H9 (cell line): Measurements from ENCODE around the gene TMEM108. TPM values are rescaled to one million over a fixed set of nuclear protein-coding genes. Genes with fewer than 3 reads are reported as not detected.

Experiments used
- DNase-seq: peaks from one replicate; pipeline ENCODE4 v3.0.0-alpha.2; 2017
- H2AFZ ChIP-seq: one replicate; pipeline ENCODE4 v1.6.1; 2013; ENCODE audit warnings: mild to moderate bottlenecking, low read length, control low read depth, moderate library complexity
- H2AK5ac ChIP-seq: 2 replicates; pipeline ENCODE4 v1.6.1; 2013; ENCODE audit warnings: low read length, control low read depth, mixed read lengths; ENCODE audit not compliant: insufficient read length
- H2BK120ac ChIP-seq: one replicate; pipeline ENCODE4 v1.6.1; 2013; ENCODE audit warnings: low read depth, mild to moderate bottlenecking, low read length, control low read depth, inconsistent platforms; ENCODE audit not compliant: poor library complexity, severe bottlenecking
- H2BK12ac ChIP-seq: 2 replicates; pipeline ENCODE4 v1.6.1; 2013; ENCODE audit warnings: low read length, control low read depth, mixed read lengths, low read depth; ENCODE audit not compliant: insufficient read length
- H2BK15ac ChIP-seq: 2 replicates; pipeline ENCODE4 v1.6.1; 2013; ENCODE audit warnings: low read depth, low read length, control low read depth
- H2BK20ac ChIP-seq: one replicate; pipeline ENCODE4 v1.6.1; 2013; ENCODE audit warnings: low read depth, mild to moderate bottlenecking, low read length, control low read depth, inconsistent platforms; ENCODE audit not compliant: poor library complexity, severe bottlenecking
- H2BK5ac ChIP-seq: 2 replicates; pipeline ENCODE4 v1.6.1; 2013; ENCODE audit warnings: low read length, control low read depth, mixed read lengths; ENCODE audit not compliant: insufficient read length
- H3K14ac ChIP-seq: 2 replicates; pipeline ENCODE4 v1.6.1; 2013; ENCODE audit warnings: low read length, control low read depth; ENCODE audit not compliant: insufficient read depth
- H3K18ac ChIP-seq: 2 replicates; pipeline ENCODE4 v1.6.1; 2013; ENCODE audit warnings: low read depth, mild to moderate bottlenecking, mixed read lengths, low read length, control low read depth; ENCODE audit not compliant: insufficient read length
- H3K23ac ChIP-seq: 2 replicates; pipeline ENCODE4 v1.6.1; 2013; ENCODE audit warnings: low read length, control low read depth, mixed read lengths, low read depth; ENCODE audit not compliant: insufficient read length
- H3K23me2 ChIP-seq: 2 replicates; pipeline ENCODE4 v1.6.1; 2013; ENCODE audit warnings: low read depth, mild to moderate bottlenecking, mixed read lengths, low read length, control low read depth; ENCODE audit not compliant: insufficient read length, poor library complexity, severe bottlenecking
- H3K27ac ChIP-seq: 2 replicates; pipeline ENCODE4 v1.5.1; 2013; ENCODE audit warnings: low read length, control low read depth, mixed read lengths, low read depth; ENCODE audit not compliant: insufficient read length
- H3K27me3 ChIP-seq: 2 replicates; pipeline ENCODE4 v1.6.1; 2013; ENCODE audit warnings: low read length, control low read depth, inconsistent platforms; ENCODE audit not compliant: insufficient read depth
- H3K4ac ChIP-seq: 2 replicates; pipeline ENCODE4 v1.6.1; 2013; ENCODE audit warnings: low read depth, mild to moderate bottlenecking, control low read depth, inconsistent platforms, low read length, moderate library complexity
- H3K4me1 ChIP-seq: 2 replicates; pipeline ENCODE4 v1.6.1; 2013; ENCODE audit warnings: low read length, control low read depth, inconsistent platforms; ENCODE audit not compliant: insufficient read depth
- H3K4me2 ChIP-seq: 2 replicates; pipeline ENCODE4 v1.6.1; 2013; ENCODE audit warnings: low read length, control low read depth, mixed read lengths; ENCODE audit not compliant: insufficient read length, insufficient read depth
- H3K56ac ChIP-seq: 2 replicates; pipeline ENCODE4 v1.6.1; 2013; ENCODE audit warnings: low read depth, mild to moderate bottlenecking, mixed read lengths, low read length, control low read depth; ENCODE audit not compliant: insufficient read length
- H3K79me1 ChIP-seq: 2 replicates; pipeline ENCODE4 v1.6.1; 2013; ENCODE audit warnings: low read depth, mild to moderate bottlenecking, moderate library complexity, low read length, control low read depth, inconsistent platforms; ENCODE audit not compliant: insufficient read depth, poor library complexity, severe bottlenecking
- H3K79me2 ChIP-seq: 2 replicates; pipeline ENCODE4 v1.6.1; 2013; ENCODE audit warnings: low read length, control low read depth, inconsistent platforms; ENCODE audit not compliant: insufficient read depth
- H3K9ac ChIP-seq: 2 replicates; pipeline ENCODE4 v1.6.1; 2013; ENCODE audit warnings: low read length, control low read depth, mixed read lengths; ENCODE audit not compliant: insufficient read length; ENCODE audit errors: extremely low read depth
- H3K9me3 ChIP-seq: one replicate; pipeline ENCODE4 v1.6.1; 2013; ENCODE audit warnings: low read depth, low read length, inconsistent platforms; ENCODE audit not compliant: control insufficient read depth
- H3T11ph ChIP-seq: one replicate; pipeline ENCODE4 v1.6.1; 2013; ENCODE audit warnings: mild to moderate bottlenecking, low read length, control low read depth, inconsistent platforms
- H4K20me1 ChIP-seq: one replicate; pipeline ENCODE4 v1.6.1; 2013; ENCODE audit not compliant: control insufficient read depth, insufficient read length, insufficient read depth
- H4K5ac ChIP-seq: 2 replicates; pipeline ENCODE4 v1.6.1; 2013; ENCODE audit warnings: low read depth, mild to moderate bottlenecking, mixed read lengths, low read length, control low read depth; ENCODE audit not compliant: insufficient read length
- H4K8ac ChIP-seq: replicated peaks from 2 replicates; pipeline ENCODE4 v1.6.1; 2013; ENCODE audit warnings: low read length, control low read depth, mixed read lengths, low read depth; ENCODE audit not compliant: insufficient read length
- H4K91ac ChIP-seq: 2 replicates; pipeline ENCODE4 v1.6.1; 2013; ENCODE audit warnings: low read depth, mild to moderate bottlenecking, moderate library complexity, mixed read lengths, low read length, control low read depth; ENCODE audit not compliant: insufficient read length
- H3K27ac Mint-ChIP-seq, 3 experiments: 2 replicates in 2 of 3; 3 replicates in 1 of 3; pipeline ENCODE4 v1.8.0; 2020 to 2021; ENCODE audit warnings: mixed read lengths in 3 of 3, mild to moderate bottlenecking in 1 of 3, moderate library complexity in 1 of 3
- H3K27me3 Mint-ChIP-seq: 2 replicates; pipeline ENCODE4 v1.8.0; 2021; ENCODE audit warnings: low read depth, mild to moderate bottlenecking, moderate library complexity, mixed read lengths
- H3K36me3 Mint-ChIP-seq, 3 experiments: 2 replicates in 2 of 3; 3 replicates in 1 of 3; pipeline ENCODE4 v1.8.0; 2020 to 2021; ENCODE audit warnings: low read depth in 3 of 3, mixed read lengths in 3 of 3; ENCODE audit not compliant: insufficient read depth in 1 of 3
- H3K4me1 Mint-ChIP-seq, 2 experiments: 2 replicates each; pipeline ENCODE4 v1.8.0; 2020; ENCODE audit warnings: mixed read lengths in 2 of 2
- H3K4me3 Mint-ChIP-seq, 2 experiments: 2 replicates in 1 of 2; 3 replicates in 1 of 2; pipeline ENCODE4 v1.8.0; 2020 to 2021; ENCODE audit warnings: mild to moderate bottlenecking in 2 of 2, mixed read lengths in 2 of 2, moderate library complexity in 1 of 2
- H3K9me3 Mint-ChIP-seq, 2 experiments: 2 replicates in 1 of 2; 3 replicates in 1 of 2; pipeline ENCODE4 v1.8.0; 2020; ENCODE audit warnings: mild to moderate bottlenecking in 2 of 2, mixed read lengths in 2 of 2, moderate library complexity in 1 of 2
- CTCF ChIP-seq: fragments of 200-600 bp; sonication (generic); conservative IDR thresholded peaks from 3 replicates; pipeline ENCODE4 v1.8.0; 2021; ENCODE audit warnings: antibody characterized with exemption, mild to moderate bottlenecking
- WGBS: extraction: QIAGEN DNeasy Blood & Tissue Kit; methylation state at CpG from one replicate; pipeline ENCODE4 v1.1.7; 2013; ENCODE audit warnings: missing lambda C conversion rate, low lambda C conversion rate, mixed read lengths; ENCODE audit not compliant: insufficient read length; ENCODE audit errors: extremely low coverage; 5-methylcytosine and 5-hydroxymethylcytosine counted together
- total RNA-seq: library from RNA; stranded (reverse); gene quantifications from 2 replicates; pipeline ENCODE4 v1.2.1, GENCODE V29; 2021

The TMEM108 gene
- total RNA-seq, 1 experiment from 2014 or later, result 5.0 TPM

DNA sequence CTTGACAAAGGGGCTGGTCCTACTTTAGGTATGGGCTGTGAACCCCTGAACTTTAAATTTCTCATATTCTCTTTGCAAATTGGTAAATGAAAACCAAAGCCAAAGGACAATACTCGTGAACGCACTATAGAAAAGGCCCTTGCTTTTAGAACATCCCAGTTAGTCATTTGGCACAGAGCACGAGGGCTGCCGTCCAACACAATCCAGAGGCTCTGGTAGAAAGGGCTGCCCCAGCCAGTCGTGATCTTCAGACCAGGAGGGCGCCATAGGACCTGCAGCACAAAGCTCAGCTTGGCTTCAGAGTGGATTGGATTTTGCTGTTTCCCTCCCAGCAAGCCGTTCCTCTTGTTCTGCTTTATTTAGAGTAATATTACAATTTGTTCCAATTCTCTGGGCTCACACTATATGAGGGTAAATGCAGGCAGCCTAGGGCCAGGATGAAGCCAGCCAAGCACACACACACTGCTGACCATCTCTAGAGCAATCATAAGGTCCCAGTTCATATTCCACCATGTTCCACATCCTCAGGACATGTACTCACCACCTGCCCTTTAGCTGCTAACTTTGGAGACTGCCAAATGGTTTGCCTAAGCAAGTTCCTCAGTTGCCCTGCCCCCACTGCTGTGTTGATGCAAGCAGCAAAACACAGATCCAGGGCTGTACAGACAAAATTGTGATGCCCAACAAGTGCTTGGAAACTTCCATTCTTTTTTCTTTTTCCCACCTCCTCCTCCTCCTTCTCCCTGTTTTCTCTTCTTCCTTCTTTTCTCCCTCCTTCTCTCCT is 355.7 kb downstream of the TMEM108 start:
- Histone ChIP-seq H3T11ph (no peak overlapping the region), H2AFZ (no peak overlapping the region), H2BK120ac (no peak overlapping the region), H4K20me1 (no peaks in the 10 kb centered on the region), H3K79me1 (no peaks in the 10 kb centered on the region), H4K5ac (no peak overlapping the region), H2BK5ac (no peak overlapping the region), H3K4me1 (no peaks in the 10 kb centered on the region), H3K79me2 (no peaks in the 10 kb centered on the region), H3K27me3 (no peaks in the 10 kb centered on the region), H3K18ac (no peak overlapping the region), H4K8ac (no peak overlapping the region), H3K14ac (no peak overlapping the region), H3K4me2 (no peak overlapping the region), H3K23ac (no peak overlapping the region), H2BK20ac (no peak overlapping the region), H3K23me2 (no peaks in the 10 kb centered on the region), H3K9me3 (no peaks in the 10 kb centered on the region), H3K4ac (no peak overlapping the region), H3K27ac (no peak overlapping the region), H3K56ac (no peak overlapping the region), H2BK15ac (no peak overlapping the region), H3K9ac (no peak overlapping the region), H2AK5ac (no peak overlapping the region), H2BK12ac (no peak overlapping the region), H4K91ac (no peak overlapping the region)
- H3K27me3 Mint-ChIP-seq, result no peaks in the 10 kb centered on the region
- H3K4me1 Mint-ChIP-seq, result no peaks in the 10 kb centered on the region
- WGBS, result no CpG with 5 or more reads among the region's 7 CpGs
- H3K36me3 Mint-ChIP-seq, result peaks cover 2 to 5% (median 5%) of the 10 kb centered on the region in 3 experiments; a peak in 3 of 7 replicates
- no peaks in the 10 kb centered on the region for H3K9me3 Mint-ChIP-seq
- H3K27ac Mint-ChIP-seq, result no peak overlapping the region; a peak in 1 of 7 replicates
- TF ChIP-seq CTCF, result no peak
- H3K4me3 Mint-ChIP-seq, result no peak overlapping the region
- DNase-seq, result no peak
